Pons (tissue), 1 donor: ENCODE data around the gene GALR1.

Source experiments
- DNase-seq: peaks from one replicate; pipeline ENCODE4 v3.0.0-alpha.2; 2016; ENCODE audit warnings: low spot score

The GALR1 gene

DNA sequence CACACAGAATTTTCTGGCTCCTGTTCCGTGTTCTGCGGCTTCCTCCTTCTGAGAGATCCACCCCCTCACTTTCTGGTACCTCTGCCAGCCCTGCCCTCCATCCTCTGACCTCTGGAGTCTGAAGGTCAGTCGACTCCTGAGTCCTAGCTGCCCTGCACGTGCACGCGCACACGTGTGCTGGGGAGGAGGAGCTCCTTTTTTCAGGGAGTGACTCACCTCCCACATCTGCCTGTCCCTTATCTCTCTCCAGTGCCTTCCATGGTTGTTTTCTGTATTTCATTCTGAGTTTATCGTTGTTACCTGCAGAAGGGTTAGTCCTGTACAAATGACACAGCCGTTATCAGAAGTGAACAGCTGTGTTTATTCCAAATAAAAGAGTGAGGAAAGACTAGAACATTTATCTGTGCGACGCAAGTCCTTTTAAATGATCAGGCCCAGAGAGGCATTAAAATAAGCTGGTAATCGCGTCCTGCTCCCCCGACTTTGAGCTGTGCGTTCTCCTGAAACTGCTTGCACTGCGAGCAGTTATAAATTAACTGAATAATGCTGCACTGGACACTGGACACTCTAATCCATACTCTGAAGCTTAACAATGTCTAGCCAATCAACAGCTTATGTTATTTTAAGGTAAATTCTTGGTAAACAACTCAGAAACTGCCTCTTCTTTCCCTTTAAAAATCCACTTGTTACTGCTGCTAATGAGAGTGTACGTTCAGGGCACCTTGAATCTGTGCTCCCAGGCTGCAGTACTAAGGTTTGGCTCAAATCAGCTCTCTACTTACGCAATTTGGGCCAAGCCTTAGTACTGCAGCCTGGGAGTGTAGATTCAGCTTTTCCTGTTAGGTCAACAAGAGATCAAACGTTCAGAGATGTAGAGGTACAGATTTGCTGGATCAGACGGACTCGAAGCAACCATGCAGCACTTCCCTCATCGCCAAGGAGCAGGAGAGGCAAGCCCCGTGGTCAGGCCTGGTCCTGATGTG, 72.5 kb downstream of the GALR1 start:
- no peak for DNase-seq

DNA sequence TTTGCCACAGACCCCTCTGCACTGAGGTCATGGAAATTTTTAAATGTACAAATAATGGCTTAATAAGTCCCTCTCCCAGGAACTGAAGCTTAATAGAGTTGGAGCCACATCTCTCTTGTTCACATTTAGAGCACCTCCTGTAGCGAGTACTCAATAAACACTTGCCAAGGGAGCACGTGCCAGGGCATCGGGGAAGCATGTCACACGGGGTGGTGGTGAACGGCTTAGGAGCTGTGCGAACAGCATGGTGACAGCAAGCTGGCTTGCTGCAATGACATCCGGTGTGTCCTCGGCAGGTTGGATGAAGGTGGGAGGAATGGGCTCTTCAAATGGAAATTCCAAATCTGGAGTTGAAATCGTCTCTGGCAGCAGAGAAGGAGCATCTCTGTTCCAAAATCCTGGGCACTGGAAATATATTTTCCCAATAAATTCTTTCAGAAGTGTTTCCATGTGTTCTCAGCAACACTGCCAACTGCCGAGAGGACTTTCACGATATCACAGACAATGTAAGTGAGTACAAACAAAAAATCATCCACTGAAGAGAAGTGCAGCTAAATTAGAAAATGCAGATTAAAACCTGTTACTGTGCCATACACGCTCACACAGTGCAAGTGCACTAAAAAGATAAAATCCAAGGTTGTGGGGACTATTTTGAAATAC, 74.1 kb downstream of the GALR1 start:
- DNase-seq = no peak
